Endothelial cell of umbilical vein (primary cell): ENCODE data around the gene CFAP20DC. TPM values are rescaled to one million over a fixed set of nuclear protein-coding genes. Genes with fewer than 3 reads are reported as not detected.

Source experiments
- BruUV-seq: library from RNA; stranded (reverse); fragments of 400-500 nt; replicated peaks from 2 replicates; lab custom pipeline; 2021; lab: Mats Ljungman, UMichigan
- CTCF ChIA-PET: fragments of 300-600, 350-600 bp; sonication (Branson Sonifier 250); formaldehyde crosslinking; loops from one replicate; lab custom pipeline; 2021; ENCODE audit warnings: antibody characterized with exemption, inconsistent platforms; lab: Charles Lee
- POLR2A ChIA-PET: fragments of 300-600, 350-600 bp; sonication (Branson Sonifier 250); formaldehyde crosslinking; loops from one replicate; lab custom pipeline; 2021; ENCODE audit warnings: antibody characterized with exemption, inconsistent platforms; lab: Charles Lee
- DNase-seq: peaks from one replicate; pipeline ENCODE4 v3.0.0-alpha.2; 2011; ENCODE audit warnings: low read depth, low spot score
- FAIRE-seq: peaks from 2 replicates; lab custom pipeline; 2011; peaks lifted over from hg19 to GRCh38; lab: Jason Lieb, UNC
- H2AFZ ChIP-seq: 2 replicates; pipeline ENCODE4 v1.6.0; 2012; ENCODE audit warnings: low read depth, low read length, control low read depth, inconsistent platforms
- H3K27ac ChIP-seq: 2 replicates; pipeline ENCODE4 v1.5.1; 2011; ENCODE audit warnings: low read depth, mild to moderate bottlenecking, control low read depth, low read length, moderate library complexity; ENCODE audit not compliant: insufficient read depth
- H3K27me3 ChIP-seq, 2 experiments: 2 replicates each; pipeline versions ENCODE4 v1.6.0 to v1.6.1; 2011; ENCODE audit warnings: low read length in 2 of 2, mixed read lengths in 1 of 2; ENCODE audit not compliant: control insufficient read depth in 2 of 2, insufficient read depth in 2 of 2
- H3K36me3 ChIP-seq, 2 experiments: 2 replicates in 1 of 2; 3 replicates in 1 of 2; pipeline ENCODE4 v1.5.1; 2011; ENCODE audit warnings: low read length in 2 of 2, mild to moderate bottlenecking in 1 of 2, moderate library complexity in 1 of 2; ENCODE audit not compliant: control insufficient read depth in 2 of 2, insufficient read depth in 2 of 2; ENCODE audit errors: extremely low read depth in 1 of 2
- H3K4me1 ChIP-seq: 3 replicates; pipeline ENCODE4 v1.5.1; 2011; ENCODE audit warnings: mild to moderate bottlenecking, low read length; ENCODE audit not compliant: control insufficient read depth, insufficient read depth; ENCODE audit errors: extremely low read depth
- H3K4me2 ChIP-seq: 2 replicates; pipeline ENCODE4 v1.6.1; 2011; ENCODE audit warnings: low read length, control low read depth, mixed read lengths; ENCODE audit not compliant: insufficient read depth
- H3K4me3 ChIP-seq, 3 experiments: fragments of 200-600 bp in 1 of 3; sonication (generic), shearing (Covaris generic) in 1 of 3; replicated peaks in 1 of 3; 2 replicates each; pipeline ENCODE4 v1.5.1; 2011 to 2016; ENCODE audit warnings: control low read depth in 3 of 3, low read length in 3 of 3, mild to moderate bottlenecking in 2 of 3, inconsistent platforms in 1 of 3, low read depth in 1 of 3, moderate library complexity in 1 of 3; ENCODE audit not compliant: insufficient read depth in 1 of 3
- H3K79me2 ChIP-seq: 2 replicates; pipeline ENCODE4 v1.6.0; 2012; ENCODE audit warnings: low read length, inconsistent platforms; ENCODE audit not compliant: control insufficient read depth, insufficient read depth
- H3K9ac ChIP-seq: replicated peaks from 2 replicates; pipeline ENCODE3; 2011; ENCODE audit warnings: low read length, control low read depth; ENCODE audit not compliant: insufficient read depth; ENCODE audit errors: extremely low read depth
- H3K9me1 ChIP-seq: replicated peaks from 3 replicates; pipeline ENCODE4 v1.6.0; 2011; ENCODE audit warnings: mild to moderate bottlenecking, low read length; ENCODE audit not compliant: control insufficient read depth, insufficient read depth; ENCODE audit errors: extremely low read depth
- H3K9me3 ChIP-seq: replicated peaks from 2 replicates; pipeline ENCODE4 v1.5.1; 2012; ENCODE audit warnings: low read length, inconsistent platforms; ENCODE audit not compliant: control insufficient read depth, insufficient read depth
- H4K20me1 ChIP-seq: replicated peaks from 2 replicates; pipeline ENCODE3; 2011; ENCODE audit warnings: mild to moderate bottlenecking, low read length; ENCODE audit not compliant: control insufficient read depth, insufficient read depth; ENCODE audit errors: extremely low read depth
- EZH2 ChIP-seq: IDR thresholded peaks from 2 replicates; pipeline ENCODE4 v1.6.1; 2012; ENCODE audit warnings: borderline replicate concordance, low read depth, mild to moderate bottlenecking, moderate library complexity, low read length, inconsistent platforms; ENCODE audit not compliant: severe bottlenecking
- FOS ChIP-seq: IDR thresholded peaks from 2 replicates; pipeline ENCODE4 v1.6.1; 2011; ENCODE audit warnings: mild to moderate bottlenecking, low read length, moderate library complexity, borderline replicate concordance; ENCODE audit not compliant: insufficient read depth
- GATA2 ChIP-seq: IDR thresholded peaks from 2 replicates; pipeline ENCODE4 v1.7.0; 2011; ENCODE audit warnings: low read depth, mild to moderate bottlenecking, moderate library complexity, mixed read lengths, low read length; ENCODE audit not compliant: insufficient read length, insufficient read depth
- JUN ChIP-seq: IDR thresholded peaks from 2 replicates; pipeline ENCODE4 v1.6.1; 2011; ENCODE audit warnings: borderline replicate concordance, low read depth; ENCODE audit not compliant: insufficient read length, insufficient read depth
- MAX ChIP-seq: IDR thresholded peaks from 2 replicates; pipeline ENCODE4 v1.6.1; 2011; ENCODE audit not compliant: insufficient read depth, insufficient read length
- MYC ChIP-seq: IDR thresholded peaks from one replicate; pipeline ENCODE4 v1.6.1; 2011; ENCODE audit warnings: mild to moderate bottlenecking, low read depth, low read length
- POLR2A ChIP-seq: IDR thresholded peaks from 2 replicates; pipeline ENCODE4 v1.6.1; 2012; ENCODE audit warnings: low read depth, mild to moderate bottlenecking, control low read depth, low read length
- POLR2AphosphoS5 ChIP-seq: IDR thresholded peaks from 2 replicates; pipeline ENCODE4 v1.6.1; 2012; ENCODE audit warnings: low read depth, mild to moderate bottlenecking, control low read depth, low read length, moderate library complexity; ENCODE audit not compliant: insufficient read depth
- dilution Hi-C: fragments of 300-500 bp; cut with MboI; formaldehyde crosslinking; loops from one replicate; pipeline ENCODE4 v1.15.0; 2019; ENCODE audit warnings: low sequenced_read_pairs; ENCODE audit not compliant: extremely low pct_ligation_motif_present
- intact Hi-C: fragments of 100-400 bp; cut with micrococcal nuclease; formaldehyde crosslinking; loops from one replicate; pipeline ENCODE4 v1.10.0; 2022
- polyA plus RNA-seq, 4 experiments: library from polyadenylated mRNA; depleted of rRNA in 3 of 4; stranded (reverse) in 3 of 4; unstranded in 1 of 4; fragments of >200 nt; gene quantifications; 2 replicates each; pipeline versions ENCODE4 v1.2.1 to v1.2.3, GENCODE V29; 2011 to 2012; ENCODE audit warnings: missing spikeins in 1 of 4
- total RNA-seq: library from RNA; stranded (reverse); gene quantifications from 2 replicates; pipeline ENCODE4 v1.2.3, GENCODE V29; 2021
- TF ChIP-seq, protein P1 (sequence below), 2 donors: IDR thresholded peaks; 1 replicate in 1 of 2; 2 replicates in 1 of 2; pipeline ENCODE4 v1.5.1; 2011; ENCODE audit warnings: low read length in 2 of 2, mild to moderate bottlenecking in 2 of 2, moderate library complexity in 2 of 2, control low read depth in 1 of 2, inconsistent platforms in 1 of 2, low read depth in 1 of 2; ENCODE audit not compliant: insufficient read depth in 1 of 2; ENCODE audit errors: extremely low read depth in 1 of 2

CFAP20DC gene
- total and polyA plus RNA-seq, 2 donors (not counting 3 experiments of a cell fraction or from before 2014, with no cell fraction given): 0.92 to 2.1 TPM

DNA sequence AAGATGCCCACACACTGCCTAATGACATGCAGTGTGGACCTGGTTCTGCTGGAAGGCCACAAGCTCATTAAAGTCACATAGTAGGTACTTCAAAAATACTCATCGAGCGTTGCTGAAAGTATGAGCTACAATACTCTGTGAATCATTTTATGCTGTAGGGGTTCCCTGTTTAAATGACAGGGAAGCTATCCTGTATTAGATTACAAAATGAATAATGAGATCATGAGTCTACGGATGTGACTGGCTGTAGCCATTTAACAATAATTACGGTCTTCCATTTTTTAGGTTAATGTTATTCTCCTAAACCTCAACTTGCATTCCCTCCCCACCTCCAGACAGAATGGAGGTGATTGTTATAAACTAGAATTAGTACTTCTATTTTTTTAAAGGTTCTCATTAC is 255.1 kb downstream of the CFAP20DC start:
- H3K9ac ChIP-seq: no peak overlapping the region
- no peaks in the 10 kb centered on the region for H3K4me1 ChIP-seq
- no peaks in the 10 kb centered on the region for H3K79me2 ChIP-seq
- dilution Hi-C loops: no loop called here
- H4K20me1 ChIP-seq: no peaks in the 10 kb centered on the region
- no peak overlapping the region for H3K4me2 ChIP-seq
- no peak overlapping the region for H2AFZ ChIP-seq
- BruUV-seq: no TSS peak
- H3K4me3 ChIP-seq: no peak overlapping the region
- H3K9me1 ChIP-seq: no peaks in the 10 kb centered on the region
- no peak for FAIRE-seq
- no peak overlapping the region for H3K27ac ChIP-seq
- H3K27me3 ChIP-seq: no peaks in the 10 kb centered on the region
- CTCF ChIA-PET: no interaction called here
- intact Hi-C loops: no loop called here
- no peak for DNase-seq
- TF ChIP-seq, protein P1, sequence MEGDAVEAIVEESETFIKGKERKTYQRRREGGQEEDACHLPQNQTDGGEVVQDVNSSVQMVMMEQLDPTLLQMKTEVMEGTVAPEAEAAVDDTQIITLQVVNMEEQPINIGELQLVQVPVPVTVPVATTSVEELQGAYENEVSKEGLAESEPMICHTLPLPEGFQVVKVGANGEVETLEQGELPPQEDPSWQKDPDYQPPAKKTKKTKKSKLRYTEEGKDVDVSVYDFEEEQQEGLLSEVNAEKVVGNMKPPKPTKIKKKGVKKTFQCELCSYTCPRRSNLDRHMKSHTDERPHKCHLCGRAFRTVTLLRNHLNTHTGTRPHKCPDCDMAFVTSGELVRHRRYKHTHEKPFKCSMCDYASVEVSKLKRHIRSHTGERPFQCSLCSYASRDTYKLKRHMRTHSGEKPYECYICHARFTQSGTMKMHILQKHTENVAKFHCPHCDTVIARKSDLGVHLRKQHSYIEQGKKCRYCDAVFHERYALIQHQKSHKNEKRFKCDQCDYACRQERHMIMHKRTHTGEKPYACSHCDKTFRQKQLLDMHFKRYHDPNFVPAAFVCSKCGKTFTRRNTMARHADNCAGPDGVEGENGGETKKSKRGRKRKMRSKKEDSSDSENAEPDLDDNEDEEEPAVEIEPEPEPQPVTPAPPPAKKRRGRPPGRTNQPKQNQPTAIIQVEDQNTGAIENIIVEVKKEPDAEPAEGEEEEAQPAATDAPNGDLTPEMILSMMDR (IDR thresholded peaks at IDR 0.05; ENCODE audit: extremely low read depth in 1 of 2, insufficient read depth in 1 of 2, low read depth in 1 of 2, low read length in 2 of 2): no peak
- TF ChIP-seq EZH2 (no peak), MYC (no peak)
- H3K9me3 ChIP-seq: no peaks in the 10 kb centered on the region
- POLR2A ChIA-PET: no interaction called here
- H3K36me3 ChIP-seq: no peaks in the 10 kb centered on the region

DNA sequence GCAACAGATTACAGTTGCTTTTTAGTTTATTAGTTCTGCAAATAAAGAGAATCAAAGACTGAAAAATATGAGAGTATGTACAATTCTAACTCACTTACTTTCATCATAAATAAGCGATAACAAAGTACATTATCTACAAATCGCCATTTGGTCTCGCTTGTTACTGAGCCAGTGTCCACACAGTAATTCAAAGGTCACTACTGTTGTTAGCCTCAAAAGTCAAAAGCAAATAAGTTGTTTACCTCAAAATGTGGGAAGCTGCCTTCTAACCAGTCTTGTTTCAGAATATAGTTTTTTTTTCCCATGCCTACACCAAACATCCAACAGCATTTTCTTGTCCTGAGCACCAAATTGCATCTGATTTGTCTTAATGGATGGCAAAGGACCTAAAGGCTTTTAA is 255.9 kb downstream of the CFAP20DC start:
- H4K20me1 ChIP-seq: no peaks in the 10 kb centered on the region
- no TSS peak for BruUV-seq
- H3K9me1 ChIP-seq: no peaks in the 10 kb centered on the region
- no peak for FAIRE-seq
- no peak overlapping the region for H3K27ac ChIP-seq
- no peak for TF ChIP-seq EZH2
- TF ChIP-seq FOS: no peak
- no peak for TF ChIP-seq JUN
- TF ChIP-seq, protein P1 (IDR thresholded peaks at IDR 0.05; ENCODE audit: extremely low read depth in 1 of 2, insufficient read depth in 1 of 2, low read depth in 1 of 2, low read length in 2 of 2): no peak
- no peak for TF ChIP-seq POLR2AphosphoS5
- TF ChIP-seq GATA2: no peak
- TF ChIP-seq POLR2A: no peak
- TF ChIP-seq MYC: no peak
- no peak for TF ChIP-seq MAX
- dilution Hi-C loops: no loop called here
- ChIA-PET POLR2A (no interaction called here), CTCF (interaction anchor here (1.3 kb wide), 1 partner anchor 28 kb away, joined by 3 read pairs; no protein-coding TSS in a partner anchor)
- H3K4me3 ChIP-seq: no peak overlapping the region
- H3K9me3 ChIP-seq: no peaks in the 10 kb centered on the region
- H3K27me3 ChIP-seq: no peaks in the 10 kb centered on the region
- H3K36me3 ChIP-seq: no peaks in the 10 kb centered on the region
- no peak overlapping the region for H2AFZ ChIP-seq
- no peak overlapping the region for H3K4me2 ChIP-seq
- H3K4me1 ChIP-seq: no peaks in the 10 kb centered on the region
- no peaks in the 10 kb centered on the region for H3K79me2 ChIP-seq
- no peak for DNase-seq
- intact Hi-C loops: no loop called here
- H3K9ac ChIP-seq: no peak overlapping the region
